K562 (cell line): Measurements from ENCODE around the gene MMP19.

Experiments
- BCLAF1 ChIP-seq, 2 experiments: fragments of 450-650 bp in 1 of 2; IDR thresholded peaks; 2 replicates each; pipeline ENCODE4 v1.6.1; 2011 to 2017; ENCODE audit warnings: low read depth in 2 of 2, antibody characterized with exemption in 1 of 2, borderline replicate concordance in 1 of 2, low read length in 1 of 2, mild to moderate bottlenecking in 1 of 2, mixed read lengths in 1 of 2; ENCODE audit not compliant: control insufficient read depth in 1 of 2
- CHD4 ChIP-seq: fragments of 200-600 bp; sonication (generic); IDR thresholded peaks from 3 replicates; pipeline ENCODE4 v1.6.1; 2012; ENCODE audit warnings: low read depth, mild to moderate bottlenecking, mixed read lengths, low read length, inconsistent platforms; ENCODE audit not compliant: insufficient read depth, insufficient replicate concordance, poor library complexity, severe bottlenecking
- CREM ChIP-seq: IDR thresholded peaks from 2 replicates; pipeline ENCODE4 v1.6.1; 2014; ENCODE audit warnings: antibody characterized with exemption, low read depth
- CTCF ChIP-seq, 3 experiments: IDR thresholded peaks in 2 of 3; conservative IDR thresholded peaks in 1 of 3; 2 replicates each; pipeline ENCODE4 v1.5.1; 2011 to 2012; ENCODE audit warnings: low read length in 3 of 3, mild to moderate bottlenecking in 3 of 3, control low read depth in 2 of 3, improper control_type of control experiment in 1 of 3, inconsistent platforms in 1 of 3, low read depth in 1 of 3, mixed read lengths in 1 of 3, moderate library complexity in 1 of 3; ENCODE audit not compliant: insufficient read depth in 2 of 3
- FUS ChIP-seq: fragments of 200-400 bp; formaldehyde crosslinking; optimal IDR thresholded peaks from 2 replicates; pipeline ENCODE3; 2017; ENCODE audit warnings: low read depth, low read length
- HNRNPLL ChIP-seq: fragments of 200-400 bp; formaldehyde crosslinking; IDR thresholded peaks from 2 replicates; pipeline ENCODE4 v1.6.1; 2017; ENCODE audit warnings: low read length, low read depth, mild to moderate bottlenecking; ENCODE audit not compliant: poor library complexity, severe bottlenecking
- JUN ChIP-seq, 2 experiments: sonication (generic) in 1 of 2; formaldehyde crosslinking in 1 of 2; IDR thresholded peaks; 2 replicates each; pipeline versions ENCODE4 v1.6.1 to v1.8.0; 2012 to 2022; ENCODE audit warnings: borderline replicate concordance in 2 of 2, mild to moderate bottlenecking in 2 of 2, improper control_type of control experiment in 1 of 2, low read depth in 1 of 2, low read length in 1 of 2, missing genetic modification reagents in 1 of 2
- MTA2 ChIP-seq: fragments of 450-650 bp; IDR thresholded peaks from 2 replicates; pipeline ENCODE4 v1.6.1; 2016; ENCODE audit warnings: low read depth
- NR2C2 ChIP-seq, 2 experiments: fragments of 200-800 bp in 1 of 2; sonication (Bioruptor generic) in 1 of 2; sonication (generic) in 1 of 2; formaldehyde crosslinking in 1 of 2; IDR thresholded peaks; 2 replicates each; pipeline versions ENCODE4 v1.6.1 to v1.8.0; 2016 to 2022; ENCODE audit warnings: mild to moderate bottlenecking in 1 of 2, missing compliant biosample characterization in 1 of 2, missing genetic modification characterization in 1 of 2, missing genetic modification reagents in 1 of 2
- NR2F6 ChIP-seq: fragments of 450-650 bp; formaldehyde crosslinking; IDR thresholded peaks from 2 replicates; pipeline ENCODE4 v1.4.0; 2020; ENCODE audit warnings: mild to moderate bottlenecking
- POLR2A ChIP-seq: fragments of 450-650 bp; conservative IDR thresholded peaks from 2 replicates; pipeline ENCODE4 v1.6.1; 2016
- ZFP36 ChIP-seq: fragments of 150-350 bp; IDR thresholded peaks from 2 replicates; pipeline ENCODE4 v1.6.1; 2018; ENCODE audit warnings: low read length, low read depth; ENCODE audit not compliant: partially characterized antibody
- ZNF239 ChIP-seq: fragments of 250-450 bp; sonication (Bioruptor Pico); IDR thresholded peaks from 2 replicates; pipeline ENCODE4 v1.4.0; 2020; ENCODE audit warnings: mild to moderate bottlenecking
- ZNF589 ChIP-seq: fragments of 200-800 bp; sonication (Bioruptor generic); IDR thresholded peaks from 2 replicates; pipeline ENCODE4 v1.6.1; 2016; ENCODE audit warnings: low read depth, missing genetic modification characterization, missing compliant biosample characterization

GRCh38 chr12:55891310-55891709 is 48.6 kb upstream of the MMP19 start:
- TF ChIP-seq CHD4 (no peak), POLR2A (no peak), CTCF (IDR thresholded peaks at IDR 0.05 in 2 of 3, conservative IDR thresholded peaks at IDR 0.05 in 1 of 3; ENCODE audit: insufficient read depth in 2 of 3, low read depth in 1 of 3, low read length in 3 of 3) (no peak), MTA2 (no peak), FUS (no peak), ZFP36 (no peak), NR2F6 (CRISPR knock-in tag) (no peak), NR2C2 (CRISPR knock-in tag; IDR thresholded peaks at IDR 0.05) (no peak), NR2C2 (tag; IDR thresholded peaks at IDR 0.05) (no peak), BCLAF1 (IDR thresholded peaks at IDR 0.05; ENCODE audit: borderline replicate concordance in 1 of 2, control insufficient read depth in 1 of 2, low read depth in 2 of 2, low read length in 1 of 2) (no peak), JUN (IDR thresholded peaks at IDR 0.05; ENCODE audit: borderline replicate concordance, low read depth, low read length) (no peak), JUN (CRISPR knock-in tag; IDR thresholded peaks at IDR 0.05; ENCODE audit: borderline replicate concordance) (no peak), HNRNPLL (no peak), ZNF589 (CRISPR knock-in tag) (no peak), CREM (no peak), ZNF239 (CRISPR knock-in tag) (no peak)
